Astrocyte (in vitro differentiated cells and primary cell): ENCODE results near the gene FEM1B. TPM values are rescaled to one million over a fixed set of nuclear protein-coding genes. Genes with fewer than 3 reads are reported as not detected.

Source experiments
- DNase-seq: peaks from one replicate; pipeline ENCODE4 v3.0.0-alpha.2; 2010; ENCODE audit warnings: low read depth
- FAIRE-seq: peaks from 2 replicates; lab custom pipeline; 2011; peaks lifted over from hg19 to GRCh38; lab: Jason Lieb, UNC
- H2AFZ ChIP-seq: 2 replicates; pipeline ENCODE4 v1.6.0; 2012; ENCODE audit warnings: low read depth, low read length, inconsistent platforms
- H3K27ac ChIP-seq: 2 replicates; pipeline ENCODE4 v1.5.1; 2011; ENCODE audit warnings: low read depth, low read length, inconsistent platforms
- H3K27me3 ChIP-seq: 2 replicates; pipeline ENCODE4 v1.6.0; 2011; ENCODE audit warnings: low read length, inconsistent platforms; ENCODE audit not compliant: insufficient read depth
- H3K36me3 ChIP-seq: 2 replicates; pipeline ENCODE4 v1.5.1; 2011; ENCODE audit warnings: low read length, inconsistent platforms; ENCODE audit not compliant: insufficient read depth
- H3K4me1 ChIP-seq: 2 replicates; pipeline ENCODE4 v1.5.1; 2011; ENCODE audit warnings: low read length, inconsistent platforms; ENCODE audit not compliant: insufficient read depth
- H3K4me2 ChIP-seq: 2 replicates; pipeline ENCODE4 v1.6.0; 2012; ENCODE audit warnings: low read length, inconsistent platforms
- H3K4me3 ChIP-seq: 2 replicates; pipeline ENCODE4 v1.5.1; 2011; ENCODE audit warnings: low read depth, mild to moderate bottlenecking, low read length, inconsistent platforms; ENCODE audit not compliant: insufficient read depth
- H3K79me2 ChIP-seq: 2 replicates; pipeline ENCODE4 v1.6.0; 2012; ENCODE audit warnings: mild to moderate bottlenecking, low read length, inconsistent platforms; ENCODE audit not compliant: insufficient read depth
- H3K9ac ChIP-seq: 2 replicates; pipeline ENCODE4 v1.6.0; 2012; ENCODE audit warnings: mild to moderate bottlenecking, low read length, inconsistent platforms
- H3K9me3 ChIP-seq: 2 replicates; pipeline ENCODE4 v1.5.1; 2012; ENCODE audit warnings: low read depth, mild to moderate bottlenecking, low read length, inconsistent platforms; ENCODE audit not compliant: insufficient read depth
- H4K20me1 ChIP-seq: 2 replicates; pipeline ENCODE4 v1.6.0; 2012; ENCODE audit warnings: low read length, inconsistent platforms; ENCODE audit not compliant: insufficient read depth
- H3K27ac Mint-ChIP-seq: one replicate; pipeline ENCODE4 v1.8.0; 2021; ENCODE audit warnings: mild to moderate bottlenecking, mixed read lengths; ENCODE audit not compliant: unreplicated experiment
- H3K27me3 Mint-ChIP-seq: one replicate; pipeline ENCODE4 v1.8.0; 2021; ENCODE audit warnings: low read depth, mixed read lengths; ENCODE audit not compliant: unreplicated experiment
- H3K36me3 Mint-ChIP-seq: one replicate; pipeline ENCODE4 v1.8.0; 2021; ENCODE audit warnings: low read depth, mixed read lengths; ENCODE audit not compliant: unreplicated experiment
- H3K4me1 Mint-ChIP-seq: one replicate; pipeline ENCODE4 v1.8.0; 2021; ENCODE audit warnings: low read depth, mixed read lengths; ENCODE audit not compliant: unreplicated experiment
- H3K4me3 Mint-ChIP-seq: one replicate; pipeline ENCODE4 v1.8.0; 2021; ENCODE audit warnings: mild to moderate bottlenecking, moderate library complexity, mixed read lengths; ENCODE audit not compliant: unreplicated experiment
- H3K9me3 Mint-ChIP-seq: one replicate; pipeline ENCODE4 v1.8.0; 2021; ENCODE audit warnings: mild to moderate bottlenecking, mixed read lengths; ENCODE audit not compliant: unreplicated experiment
- EZH2 ChIP-seq: IDR thresholded peaks from 2 replicates; pipeline ENCODE4 v1.6.1; 2012; ENCODE audit warnings: mild to moderate bottlenecking, low read length, inconsistent platforms; ENCODE audit not compliant: insufficient read depth
- total RNA-seq: library from RNA; stranded (reverse); gene quantifications from 2 replicates; pipeline ENCODE4 v1.2.1, GENCODE V29; 2021
- TF ChIP-seq, protein P1 (sequence below): IDR thresholded peaks from 2 replicates; pipeline ENCODE4 v1.5.1; 2011; ENCODE audit warnings: low read depth, mild to moderate bottlenecking, inconsistent platforms, low read length, moderate library complexity; ENCODE audit not compliant: insufficient read depth

The FEM1B gene
- total RNA-seq, 1 donor from 2014 or later: 38.6 TPM

DNA sequence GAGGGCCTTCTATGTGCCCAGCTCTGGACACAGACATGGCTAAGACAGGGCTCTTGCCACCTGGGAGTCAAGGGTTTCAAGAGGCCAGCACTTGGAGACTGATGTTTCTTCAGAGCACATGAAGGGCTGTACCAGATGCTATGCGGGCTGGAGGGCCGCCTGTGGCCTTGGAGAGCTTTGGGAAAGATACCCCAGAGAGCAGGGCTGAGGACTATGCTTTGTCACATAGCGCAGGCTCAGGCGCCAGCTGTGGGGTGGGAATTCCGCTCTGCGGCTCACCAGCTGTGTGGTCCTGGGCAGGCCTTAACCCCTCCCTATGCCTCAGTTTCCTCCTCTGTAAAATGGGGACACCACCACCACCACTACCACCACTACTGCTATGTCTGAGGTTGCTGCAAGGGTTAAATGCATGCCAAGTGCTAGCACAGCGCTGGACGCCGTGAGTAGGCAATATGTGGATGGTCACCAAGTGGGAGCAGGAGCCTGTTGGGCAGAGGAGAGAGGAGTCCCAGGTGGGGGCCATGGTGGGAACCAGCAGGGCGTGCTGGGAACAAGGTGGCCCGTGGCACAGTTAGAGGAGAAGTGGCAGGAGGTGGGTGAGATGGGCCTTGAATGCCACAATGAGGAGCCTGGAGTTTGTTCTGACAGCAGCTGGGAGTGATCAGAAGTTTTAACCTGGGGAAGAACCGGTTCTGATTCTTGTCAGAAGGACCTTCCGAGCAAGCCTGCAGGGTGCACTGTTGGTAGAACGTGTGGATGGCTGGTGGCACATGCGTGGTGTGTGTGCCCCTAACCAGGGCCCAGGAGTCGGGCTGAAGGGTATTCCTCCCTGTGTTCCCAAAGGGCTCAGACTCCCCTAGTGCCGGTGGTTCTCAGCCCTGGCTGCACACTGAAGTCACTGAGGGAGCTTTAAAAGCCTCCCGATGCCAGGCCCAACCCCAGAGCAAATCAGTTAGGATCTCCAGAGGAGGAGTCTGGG, 41.7 kb downstream of the FEM1B start:
- H2AFZ ChIP-seq: no peak overlapping the region
- peaks cover 6% of the 10 kb centered on the region for H4K20me1 ChIP-seq
- Mint-ChIP-seq H3K4me3 (no peak overlapping the region), H3K9me3 (no peaks in the 10 kb centered on the region), H3K27ac (no peak overlapping the region), H3K36me3 (peaks cover 59% of the 10 kb centered on the region), H3K4me1 (peaks cover 18% of the 10 kb centered on the region), H3K27me3 (peaks cover 12% of the 10 kb centered on the region)
- FAIRE-seq: no peak
- TF ChIP-seq, protein P1, sequence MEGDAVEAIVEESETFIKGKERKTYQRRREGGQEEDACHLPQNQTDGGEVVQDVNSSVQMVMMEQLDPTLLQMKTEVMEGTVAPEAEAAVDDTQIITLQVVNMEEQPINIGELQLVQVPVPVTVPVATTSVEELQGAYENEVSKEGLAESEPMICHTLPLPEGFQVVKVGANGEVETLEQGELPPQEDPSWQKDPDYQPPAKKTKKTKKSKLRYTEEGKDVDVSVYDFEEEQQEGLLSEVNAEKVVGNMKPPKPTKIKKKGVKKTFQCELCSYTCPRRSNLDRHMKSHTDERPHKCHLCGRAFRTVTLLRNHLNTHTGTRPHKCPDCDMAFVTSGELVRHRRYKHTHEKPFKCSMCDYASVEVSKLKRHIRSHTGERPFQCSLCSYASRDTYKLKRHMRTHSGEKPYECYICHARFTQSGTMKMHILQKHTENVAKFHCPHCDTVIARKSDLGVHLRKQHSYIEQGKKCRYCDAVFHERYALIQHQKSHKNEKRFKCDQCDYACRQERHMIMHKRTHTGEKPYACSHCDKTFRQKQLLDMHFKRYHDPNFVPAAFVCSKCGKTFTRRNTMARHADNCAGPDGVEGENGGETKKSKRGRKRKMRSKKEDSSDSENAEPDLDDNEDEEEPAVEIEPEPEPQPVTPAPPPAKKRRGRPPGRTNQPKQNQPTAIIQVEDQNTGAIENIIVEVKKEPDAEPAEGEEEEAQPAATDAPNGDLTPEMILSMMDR: no peak
- no peak for TF ChIP-seq EZH2
- H3K79me2 ChIP-seq: no peaks in the 10 kb centered on the region
- no peak for DNase-seq
- H3K4me1 ChIP-seq: peaks cover 21% of the 10 kb centered on the region
- H3K9ac ChIP-seq: no peak overlapping the region
- H3K36me3 ChIP-seq: peaks cover 26% of the 10 kb centered on the region
- no peaks in the 10 kb centered on the region for H3K27me3 ChIP-seq
- no peak overlapping the region for H3K4me3 ChIP-seq
- H3K9me3 ChIP-seq: no peaks in the 10 kb centered on the region
- no peak overlapping the region for H3K4me2 ChIP-seq
- H3K27ac ChIP-seq: no peak overlapping the region

DNA sequence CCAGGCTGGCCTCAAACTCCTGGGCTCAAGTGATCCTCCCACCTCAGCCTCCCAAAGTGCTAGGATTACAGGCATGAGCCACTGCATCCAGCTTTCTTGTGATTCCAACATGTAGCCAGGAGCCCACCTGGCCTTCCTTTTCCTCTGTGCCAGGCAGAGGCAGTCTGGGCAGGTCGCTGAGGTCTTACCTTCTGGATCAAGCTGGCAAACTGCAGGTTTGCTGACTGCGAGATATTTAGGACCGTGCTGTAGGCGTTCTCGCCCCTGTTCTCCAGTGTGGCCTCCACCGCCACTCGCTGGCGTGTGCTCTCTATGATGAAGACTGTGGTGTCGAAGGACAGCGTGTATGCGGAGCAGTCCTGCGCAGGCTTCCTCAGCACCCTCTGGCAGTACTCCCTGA, 42.5 kb downstream of the FEM1B start:
- no peak for TF ChIP-seq EZH2
- TF ChIP-seq, protein P1: no peak
- peaks cover 12% of the 10 kb centered on the region for H3K27me3 Mint-ChIP-seq
- H3K36me3 Mint-ChIP-seq: peaks cover 57% of the 10 kb centered on the region
- no peak overlapping the region for H3K4me3 ChIP-seq
- no peaks in the 10 kb centered on the region for H3K27me3 ChIP-seq
- no peak overlapping the region for H3K27ac ChIP-seq
- H3K4me1 ChIP-seq: peaks cover 14% of the 10 kb centered on the region
- peaks cover 7% of the 10 kb centered on the region for H4K20me1 ChIP-seq
- DNase-seq (no peak), FAIRE-seq (no peak)
- H3K4me2 ChIP-seq: no peak overlapping the region
- H3K9me3 Mint-ChIP-seq: no peaks in the 10 kb centered on the region
- H3K4me1 Mint-ChIP-seq: peaks cover 10% of the 10 kb centered on the region
- peaks cover 30% of the 10 kb centered on the region for H3K36me3 ChIP-seq
- no peak overlapping the region for H2AFZ ChIP-seq
- no peak overlapping the region for H3K27ac Mint-ChIP-seq
- no peak overlapping the region for H3K4me3 Mint-ChIP-seq
- no peaks in the 10 kb centered on the region for H3K79me2 ChIP-seq
- H3K9me3 ChIP-seq: no peaks in the 10 kb centered on the region
- no peak overlapping the region for H3K9ac ChIP-seq

DNA sequence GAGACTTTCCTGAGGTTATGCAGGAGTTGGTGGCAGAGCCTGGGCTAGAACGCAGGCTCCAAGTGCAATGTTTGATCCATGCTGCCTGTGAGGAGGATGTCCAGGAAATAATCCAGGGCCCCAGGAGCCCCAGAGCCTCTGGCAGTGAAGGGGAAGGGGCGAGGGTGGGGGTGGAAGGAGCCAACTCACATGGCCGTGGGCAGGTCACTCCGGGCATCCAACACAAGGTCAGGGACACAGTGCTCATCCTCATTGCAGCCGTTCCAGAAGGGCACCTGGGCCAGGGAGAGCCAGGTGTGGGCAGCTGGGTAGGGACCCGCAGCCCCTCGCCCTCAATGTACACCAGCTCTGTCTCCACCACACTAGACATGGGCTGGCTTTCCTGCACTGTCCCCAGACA, 43.7 kb downstream of the FEM1B start:
- DNase-seq (no peak), FAIRE-seq (no peak)
- no peak overlapping the region for H3K9ac ChIP-seq
- H3K36me3 ChIP-seq: peaks cover 30% of the 10 kb centered on the region
- H3K9me3 Mint-ChIP-seq: no peaks in the 10 kb centered on the region
- no peak overlapping the region for H3K27ac Mint-ChIP-seq
- peaks cover 17% of the 10 kb centered on the region for H3K27me3 Mint-ChIP-seq
- H3K4me3 ChIP-seq: no peak overlapping the region
- peaks cover 8% of the 10 kb centered on the region for H3K4me1 Mint-ChIP-seq
- no peaks in the 10 kb centered on the region for H3K27me3 ChIP-seq
- H3K79me2 ChIP-seq: no peaks in the 10 kb centered on the region
- H4K20me1 ChIP-seq: peaks cover 19% of the 10 kb centered on the region
- H3K4me1 ChIP-seq: peaks cover 5% of the 10 kb centered on the region
- H3K27ac ChIP-seq: no peak overlapping the region
- H3K36me3 Mint-ChIP-seq: peaks cover 58% of the 10 kb centered on the region
- H3K4me2 ChIP-seq: no peak overlapping the region
- H3K4me3 Mint-ChIP-seq: no peak overlapping the region
- H3K9me3 ChIP-seq: no peaks in the 10 kb centered on the region
- no peak overlapping the region for H2AFZ ChIP-seq
- TF ChIP-seq, protein P1: no peak
- TF ChIP-seq EZH2: no peak
